Right ventricle myocardium superior (tissue), 1 donor: ENCODE results near the gene ACOT6. TPM values are rescaled to one million over a fixed set of nuclear protein-coding genes. Genes with fewer than 3 reads are reported as not detected.
A peak's percentile ranks its signal among the peaks of the same experiment; 100 is the strongest.
"Not testable (repeated sequence)": the region's sequence is repeated elsewhere in the genome, so short reads cannot be mapped to it uniquely, and the experiment has no call there.

ENCODE experiments used
- ATAC-seq: fragments of 200-7000 bp; cut with Tn5 transposase; one replicate; pipeline ENCODE4 v1.9.1; 2020; ENCODE audit warnings: mild to moderate bottlenecking; ENCODE audit not compliant: poor library complexity
- DNase-seq: peaks from one replicate; pipeline ENCODE4 v3.0.0-alpha.2; 2020
- intact Hi-C: fragments of 100-400 bp; cut with DNase I; formaldehyde crosslinking; loops from one replicate; pipeline ENCODE4 v1.11.2; 2022
- long read RNA-seq: library from polyadenylated mRNA; unstranded; transcript quantifications from one replicate; pipeline ENCODE4 v2.0.0, GENCODE V29; 2021
- total RNA-seq: library from RNA; stranded (reverse); fragmentation: NEBNext Ultra II Directional; extraction: Animal tissue kit (Norgen Biotek cat#: 25700); gene quantifications from one replicate; pipeline ENCODE4 v1.2.1, GENCODE V29; 2021
- donor health status: DM: no; HTN: yes; CAD: no; lungs with severe emphysema.

ACOT6 gene
- not detected for total RNA-seq
- long read RNA-seq, result 0 reads

GRCh38 chr14:73612339-73613045 is at the start of gene ACOT6:
ACOT6 (plus strand) TSS chr14:73612517; CDS start chr14:73612572, 55 bp downstream.
- DNase-seq, result peak; percentile 87
- intact Hi-C loops, result no loop called here
- ATAC-seq, result peak; percentile 95

- intact Hi-C loops, ATAC-seq, DNase-seq: not testable (repeated sequence)
Observed at GRCh38 chr14:73562696-73563095, 49.6 kb upstream of the ACOT6 start.

- ATAC-seq, intact Hi-C loops, DNase-seq: not testable (repeated sequence)
Observed at GRCh38 chr14:73566431-73566830, 45.9 kb upstream of the ACOT6 start.

- intact Hi-C loops, DNase-seq, ATAC-seq: not testable (repeated sequence)
Observed at GRCh38 chr14:73566935-73567334, 45.4 kb upstream of the ACOT6 start.

GRCh38 chr14:73567358-73567757 is 45.0 kb upstream of the ACOT6 start:
- ATAC-seq, result no peak
- intact Hi-C loops, result no loop called here
- DNase-seq, result no peak

- ATAC-seq (no peak), DNase-seq (no peak)
- intact Hi-C loops, result no loop called here
Observed at GRCh38 chr14:73567951-73568885, 44.1 kb upstream of the ACOT6 start.

- ATAC-seq, DNase-seq, intact Hi-C loops: not testable (repeated sequence)
Observed at GRCh38 chr14:73568886-73569184, 43.5 kb upstream of the ACOT6 start.

- ATAC-seq, result peak; percentile 90
- peak; percentile 90 for DNase-seq
- intact Hi-C loops, result not testable (repeated sequence)
Observed at GRCh38 chr14:73569185-73569958, 42.9 kb upstream of the ACOT6 start, which contains the start of gene ACOT2. ACOT2 (plus strand) TSS chr14:73569213; CDS start chr14:73569241, 28 bp downstream.

GRCh38 chr14:73570913-73571312 is 41.4 kb upstream of the ACOT6 start:
- intact Hi-C loops, result not testable (repeated sequence)
- ATAC-seq (peak; percentile 74), DNase-seq (peak; percentile 80)

- DNase-seq, intact Hi-C loops: not testable (repeated sequence)
Observed at GRCh38 chr14:73573034-73573433, 39.3 kb upstream of the ACOT6 start.

GRCh38 chr14:73573740-73574139 is 38.6 kb upstream of the ACOT6 start:
- ATAC-seq, DNase-seq, intact Hi-C loops: not testable (repeated sequence)

More at GRCh38 chr14:73573034-73573433, 39.3 kb upstream of the ACOT6 start:
- not testable (repeated sequence) for ATAC-seq

GRCh38 chr14:73574251-73574650 is 38.1 kb upstream of the ACOT6 start:
- intact Hi-C loops, result not testable (repeated sequence)

GRCh38 chr14:73576391-73576790 is 35.9 kb upstream of the ACOT6 start:
- intact Hi-C loops, result no loop called here
- ATAC-seq (no peak), DNase-seq (no peak)

More at GRCh38 chr14:73574251-73574650, 38.1 kb upstream of the ACOT6 start:
- not testable (repeated sequence) for DNase-seq, ATAC-seq

- peak; percentile 90 for ATAC-seq
- intact Hi-C loops, DNase-seq: not testable (repeated sequence)
Observed at GRCh38 chr14:73577214-73577613, 35.1 kb upstream of the ACOT6 start.

GRCh38 chr14:73582102-73582979 is 30.0 kb upstream of the ACOT6 start:
- intact Hi-C loops, ATAC-seq, DNase-seq: not testable (repeated sequence)

- DNase-seq (no peak), ATAC-seq (no peak)
- intact Hi-C loops, result no loop called here
Observed at GRCh38 chr14:73588695-73589094, 23.6 kb upstream of the ACOT6 start.

- intact Hi-C loops, result no loop called here
- ATAC-seq (no peak), DNase-seq (no peak)
Observed at GRCh38 chr14:73589116-73589515, 23.2 kb upstream of the ACOT6 start.

GRCh38 chr14:73590673-73591004 is 21.7 kb upstream of the ACOT6 start:
- ATAC-seq, intact Hi-C loops, DNase-seq: not testable (repeated sequence)
